IMR-90 (cell line): ENCODE measurements around the gene LRCOL1.

Experiments used
- MAFK ChIP-seq: IDR thresholded peaks from 2 replicates; pipeline ENCODE4 v1.6.1; 2012; ENCODE audit warnings: low read depth, low read length, improper control_type of control experiment
- NFE2L2 ChIP-seq: fragments of 150-350 bp; IDR thresholded peaks from 2 replicates; pipeline ENCODE4 v1.6.1; 2016; ENCODE audit warnings: low read depth, mild to moderate bottlenecking, low read length

GRCh38 chr12:132614029-132614428, 3.6 kb upstream of the LRCOL1 start:
- TF ChIP-seq NFE2L2 (no peak), MAFK (no peak)
